Mammary epithelial cell (primary cell): ENCODE results near the gene RALB.

Source experiments
- CTCF ChIP-seq, 2 donors: IDR thresholded peaks in 1 of 2; conservative IDR thresholded peaks in 1 of 2; 2 replicates each; pipeline ENCODE4 v1.5.1; 2011 to 2012; ENCODE audit warnings: inconsistent platforms in 2 of 2, low read length in 2 of 2, mild to moderate bottlenecking in 2 of 2, control low read depth in 1 of 2, low read depth in 1 of 2; ENCODE audit not compliant: insufficient read depth in 1 of 2; ENCODE audit errors: extremely low read depth in 1 of 2
- EZH2 ChIP-seq: IDR thresholded peaks from 2 replicates; pipeline ENCODE4 v1.6.1; 2012; ENCODE audit warnings: low read length, inconsistent platforms, borderline replicate concordance

DNA sequence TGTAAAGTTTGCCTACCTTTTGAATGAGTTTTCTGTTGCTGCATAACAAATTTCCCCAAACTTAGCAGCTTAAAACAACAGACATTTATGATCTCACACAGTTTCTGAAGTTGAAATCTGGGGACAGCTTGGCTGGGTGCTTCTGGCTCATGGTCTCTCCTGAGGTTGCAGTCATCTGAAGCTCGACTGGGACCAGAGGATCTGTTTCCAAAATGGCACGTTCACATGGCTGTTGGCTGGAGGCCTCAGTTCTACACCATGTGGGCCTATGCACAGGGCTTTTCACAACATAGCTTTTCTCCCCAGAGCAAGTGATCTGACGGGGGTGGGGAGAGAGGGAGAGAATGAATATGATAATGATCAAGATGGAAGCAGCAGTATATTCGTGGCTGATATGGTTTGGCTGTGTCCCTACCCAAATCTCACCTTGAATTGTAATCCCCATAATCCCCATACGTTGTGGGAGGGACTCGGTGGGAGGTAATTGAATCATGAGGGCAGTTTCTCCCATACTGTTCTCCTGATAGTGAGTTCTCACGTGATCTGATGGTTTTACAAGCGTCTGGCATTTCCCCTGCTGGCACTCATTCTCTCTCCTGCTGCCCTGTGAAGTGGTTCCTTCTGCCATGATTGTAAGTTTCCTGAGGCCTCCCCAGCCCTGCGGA is 3.5 kb downstream of the RALB start:
- TF ChIP-seq CTCF (conservative IDR thresholded peaks at IDR 0.05 in 1 of 2, IDR thresholded peaks at IDR 0.05 in 1 of 2; ENCODE audit: extremely low read depth in 1 of 2, insufficient read depth in 1 of 2, low read depth in 1 of 2, low read length in 2 of 2) (no peak), EZH2 (no peak)
